Astrocyte of the cerebellum (primary cell): ENCODE results near the gene MT1X.
"Not testable (repeated sequence)": the region's sequence is repeated elsewhere in the genome, so short reads cannot be mapped to it uniquely, and the experiment has no call there.

Experiments used
- DNase-seq: peaks from one replicate; pipeline ENCODE4 v3.0.0-alpha.2; 2011; ENCODE audit warnings: low read depth
- H3K4me3 ChIP-seq: 2 replicates; pipeline ENCODE4 v1.5.1; 2011; ENCODE audit warnings: mild to moderate bottlenecking, low read depth, low read length, moderate library complexity
- in situ Hi-C: cut with HindIII; loops from 2 replicates; pipeline ENCODE4 v1.10.0; 2017; ENCODE audit warnings: low sequenced_read_pairs
- TF ChIP-seq, protein P1 (sequence below): IDR thresholded peaks from 2 replicates; pipeline ENCODE4 v1.5.1; 2012; ENCODE audit warnings: low read length, low read depth, moderate library complexity, mild to moderate bottlenecking; ENCODE audit errors: missing control alignments

The MT1X gene

DNA sequence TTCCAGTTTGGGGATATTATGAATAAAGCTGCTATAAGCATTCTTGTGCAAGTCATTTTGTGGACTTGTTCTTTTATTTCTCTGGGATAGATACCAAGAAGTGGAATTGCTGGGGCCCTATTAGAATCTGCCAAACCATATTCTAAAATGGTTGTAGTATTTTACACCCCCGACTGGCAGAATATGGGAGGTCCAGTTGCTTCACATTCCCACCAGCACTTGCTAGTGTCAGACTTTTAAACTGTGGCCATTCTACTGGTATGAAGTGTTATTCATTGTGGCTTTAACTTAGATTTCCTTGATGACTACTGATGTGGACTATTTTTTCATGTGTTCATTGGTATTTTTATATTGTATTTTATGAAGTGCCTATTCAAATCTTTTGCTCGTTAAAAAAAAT is 29.6 kb downstream of the MT1X start:
- H3K4me3 ChIP-seq: no peak overlapping the region
- in situ Hi-C loops: no loop called here
- TF ChIP-seq, protein P1, sequence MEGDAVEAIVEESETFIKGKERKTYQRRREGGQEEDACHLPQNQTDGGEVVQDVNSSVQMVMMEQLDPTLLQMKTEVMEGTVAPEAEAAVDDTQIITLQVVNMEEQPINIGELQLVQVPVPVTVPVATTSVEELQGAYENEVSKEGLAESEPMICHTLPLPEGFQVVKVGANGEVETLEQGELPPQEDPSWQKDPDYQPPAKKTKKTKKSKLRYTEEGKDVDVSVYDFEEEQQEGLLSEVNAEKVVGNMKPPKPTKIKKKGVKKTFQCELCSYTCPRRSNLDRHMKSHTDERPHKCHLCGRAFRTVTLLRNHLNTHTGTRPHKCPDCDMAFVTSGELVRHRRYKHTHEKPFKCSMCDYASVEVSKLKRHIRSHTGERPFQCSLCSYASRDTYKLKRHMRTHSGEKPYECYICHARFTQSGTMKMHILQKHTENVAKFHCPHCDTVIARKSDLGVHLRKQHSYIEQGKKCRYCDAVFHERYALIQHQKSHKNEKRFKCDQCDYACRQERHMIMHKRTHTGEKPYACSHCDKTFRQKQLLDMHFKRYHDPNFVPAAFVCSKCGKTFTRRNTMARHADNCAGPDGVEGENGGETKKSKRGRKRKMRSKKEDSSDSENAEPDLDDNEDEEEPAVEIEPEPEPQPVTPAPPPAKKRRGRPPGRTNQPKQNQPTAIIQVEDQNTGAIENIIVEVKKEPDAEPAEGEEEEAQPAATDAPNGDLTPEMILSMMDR: no peak
- no peak for DNase-seq

DNA sequence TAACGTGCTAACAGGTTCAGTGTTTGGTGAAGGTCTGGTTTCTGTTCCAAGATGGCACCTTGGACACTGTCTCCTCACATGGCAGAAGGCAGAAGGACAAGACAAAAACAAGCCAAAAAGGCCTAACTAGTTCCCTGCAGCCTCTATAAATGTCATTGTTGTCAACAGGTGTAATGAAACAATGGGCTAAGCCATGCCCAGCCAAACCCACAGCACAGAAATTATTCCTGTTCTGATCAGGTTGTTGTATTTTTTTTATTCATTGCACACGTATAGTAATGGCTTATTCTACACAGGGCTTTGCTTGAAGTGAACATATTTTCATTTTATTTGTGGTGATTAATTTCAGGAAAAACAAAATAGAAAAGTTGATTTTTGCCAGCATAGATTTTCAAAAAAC is 31.5 kb downstream of the MT1X start:
- DNase-seq: no peak
- in situ Hi-C loops: no loop called here
- H3K4me3 ChIP-seq: no peak overlapping the region
- TF ChIP-seq, protein P1: no peak

DNA sequence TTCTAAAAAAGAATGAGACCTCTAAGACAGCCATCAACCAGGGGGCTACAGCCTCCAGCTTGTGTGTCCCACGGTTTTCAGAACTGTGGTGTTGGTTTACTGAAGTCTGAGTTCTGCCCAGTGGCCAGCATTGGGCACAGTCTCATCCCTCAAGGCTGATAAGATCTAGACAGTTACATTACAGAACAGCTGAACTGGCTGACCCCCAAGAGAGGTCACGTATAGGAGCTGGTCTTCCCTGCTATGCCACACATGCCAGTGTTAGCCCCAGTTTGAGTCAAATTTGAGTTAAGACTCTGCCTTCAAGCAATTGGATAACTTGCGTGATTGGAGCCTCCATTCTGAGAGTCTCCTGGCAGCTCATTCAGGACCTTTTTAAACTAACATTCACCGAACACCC is 32.9 kb downstream of the MT1X start:
- TF ChIP-seq, protein P1: no peak
- DNase-seq: no peak
- no peak overlapping the region for H3K4me3 ChIP-seq
- in situ Hi-C loops: no loop called here

DNA sequence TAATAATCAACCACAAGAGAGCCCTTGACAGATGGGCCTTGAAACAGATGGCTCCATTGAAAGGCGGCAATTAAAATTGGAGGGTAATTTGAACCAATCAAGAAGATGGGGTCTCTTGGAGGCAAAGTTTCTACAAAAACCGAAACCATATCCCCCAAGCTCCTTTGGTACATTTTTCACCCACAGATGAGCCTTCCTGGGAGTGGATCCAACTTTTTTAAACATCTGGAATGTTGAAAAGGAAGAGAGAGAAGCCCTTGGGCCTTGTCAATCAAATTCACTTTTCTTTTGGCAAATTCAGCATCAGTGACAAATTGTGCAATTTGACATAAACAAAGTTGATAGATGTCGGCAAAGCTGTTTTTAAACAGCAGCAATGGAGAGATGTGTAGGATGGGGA is 34.5 kb downstream of the MT1X start:
- H3K4me3 ChIP-seq: no peak overlapping the region
- DNase-seq: no peak
- TF ChIP-seq, protein P1: no peak
- in situ Hi-C loops: no loop called here

DNA sequence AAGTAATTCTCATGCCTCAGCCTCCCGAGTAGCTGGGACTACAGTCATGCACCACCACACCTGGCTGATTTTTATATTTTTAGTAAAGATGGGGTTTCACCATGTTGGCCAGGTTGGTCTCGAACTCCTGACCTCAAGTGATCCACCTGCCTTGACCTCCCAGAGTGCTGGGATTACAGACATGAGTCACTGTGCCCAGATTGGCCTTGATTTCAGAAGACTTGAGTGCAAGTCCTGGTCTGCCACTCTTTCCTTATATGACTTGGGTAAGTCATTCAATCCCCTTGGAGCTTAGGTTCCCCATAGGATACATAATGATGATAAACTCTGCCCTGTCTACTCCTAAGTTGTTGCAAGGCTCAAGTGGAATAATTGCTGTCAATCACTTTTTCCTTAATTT is 35.3 kb downstream of the MT1X start:
- in situ Hi-C loops, DNase-seq, H3K4me3 ChIP-seq: not testable (repeated sequence)

DNA sequence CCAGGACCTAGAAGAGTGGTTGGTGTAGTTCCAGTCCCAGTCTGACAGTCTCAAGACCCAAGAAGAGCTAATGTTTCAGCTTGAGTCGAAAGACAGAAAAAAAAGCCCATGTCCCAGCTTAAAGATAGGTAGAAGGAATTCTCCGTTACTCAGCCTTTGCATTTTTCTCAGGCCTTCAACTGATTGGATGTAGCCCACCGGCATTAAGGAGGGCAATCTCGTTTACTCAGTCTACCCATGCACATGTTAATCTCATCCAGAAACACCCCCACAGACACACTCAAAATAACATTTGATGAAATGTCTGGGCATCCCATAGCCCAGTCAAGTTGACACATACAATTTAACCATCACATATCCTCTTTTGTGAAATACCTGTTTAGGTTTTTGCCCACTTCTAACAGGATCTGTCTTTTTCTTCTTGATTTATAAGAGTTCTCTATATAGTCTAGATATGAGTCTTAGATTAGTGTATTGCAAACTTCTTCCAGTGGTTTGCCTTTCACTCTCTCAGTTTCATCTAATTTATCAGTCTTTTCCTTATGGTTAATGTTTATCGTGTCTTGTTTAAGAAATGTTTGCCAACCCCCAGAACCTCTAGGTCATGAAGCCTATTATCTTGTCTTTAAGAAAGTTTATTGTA is 40.1 kb downstream of the MT1X start:
- in situ Hi-C loops: no loop called here
- DNase-seq: no peak
- TF ChIP-seq, protein P1: no peak
- no peak overlapping the region for H3K4me3 ChIP-seq

DNA sequence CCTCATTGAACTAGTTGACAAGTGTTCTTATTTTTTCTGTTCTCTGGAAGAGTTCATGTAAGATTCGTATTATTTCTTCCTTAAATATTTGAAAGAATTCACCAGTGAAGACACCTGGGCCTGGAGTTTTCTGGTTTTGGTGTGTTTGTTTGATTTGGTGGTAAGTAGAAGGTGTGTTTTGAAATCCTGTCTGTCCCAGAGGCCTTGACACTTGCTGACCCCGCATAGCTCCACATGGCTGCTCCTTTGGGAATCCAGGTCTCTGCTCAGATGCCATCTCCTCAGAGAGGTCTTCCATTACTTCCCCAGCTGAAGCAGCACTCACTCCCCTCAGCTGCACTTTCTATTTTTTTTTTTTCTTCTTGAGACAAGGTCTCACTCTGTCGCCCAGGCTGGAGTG is 41.9 kb downstream of the MT1X start:
- no peak overlapping the region for H3K4me3 ChIP-seq
- TF ChIP-seq, protein P1: no peak
- no peak for DNase-seq
- in situ Hi-C loops: no loop called here
